ENCODE results near the gene RBM17. TPM values are rescaled to one million over a fixed set of nuclear protein-coding genes. Genes with fewer than 3 reads are reported as not detected.
"Not testable (repeated sequence)": the region's sequence is repeated elsewhere in the genome, so short reads cannot be mapped to it uniquely, and the experiment has no call there.

The RBM17 gene
- total RNA-seq, 1 experiment from 2014 or later = 129 TPM

- H3K4me2 ChIP-seq (ENCODE audit: low read length) = no peak overlapping the region
- H3K4me3 ChIP-seq (replicated peaks in 1 of 2; ENCODE audit: low read depth in 1 of 2, low read length in 2 of 2) = no peak overlapping the region
- H4K20me1 ChIP-seq (ENCODE audit: insufficient read depth) = peaks cover 9% of the 10 kb centered on the region; the same call in 1 of the 2 replicates
- CTCF ChIA-PET = no interaction called here
- H2AFZ ChIP-seq (ENCODE audit: low read depth, low read length, poor library complexity, severe bottlenecking) = no peak overlapping the region
- no peak overlapping the region for H3K9ac ChIP-seq (ENCODE audit: low read length)
- H3K9me3 ChIP-seq (ENCODE audit: control insufficient read depth in 1 of 2, insufficient read depth in 1 of 2, low read depth in 1 of 2, low read length in 2 of 2) = no peaks in the 10 kb centered on the region
- RAD21 ChIA-PET (ENCODE audit: low non-redundant PET in 1 of 2, low total read pairs in 2 of 2, uncharacterized antibody in 2 of 2, unreplicated experiment in 2 of 2) = no interaction called here
- no peaks in the 10 kb centered on the region for H3K4me1 ChIP-seq (ENCODE audit: control insufficient read depth in 1 of 2, insufficient read depth in 2 of 2, low read length in 2 of 2)
- DNase-seq (ENCODE audit: low read depth, low spot score) = no peak
- ATAC-seq = no peak
- no peak for TF ChIP-seq MAX (IDR thresholded peaks at IDR 0.05)
- TF ChIP-seq JUND (IDR thresholded peaks at IDR 0.05) = no peak
- H3K27ac ChIP-seq (ENCODE audit: low read depth, low read length) = no peak overlapping the region
- H3K27me3 ChIP-seq (ENCODE audit: insufficient read depth, low read length) = no peaks in the 10 kb centered on the region
- no TSS peak for BruUV-seq (replicated peaks)
- H3K36me3 ChIP-seq (ENCODE audit: control insufficient read depth in 1 of 2, insufficient read depth in 2 of 2, low read length in 2 of 2) = peaks cover 51 to 56% of the 10 kb centered on the region in 2 experiments
- H3K9me2 ChIP-seq (ENCODE audit: insufficient read depth) = no peaks in the 10 kb centered on the region
- intact Hi-C loops (cut with micrococcal nuclease) = no loop called here
- peaks cover 87% of the 10 kb centered on the region for H3K79me2 ChIP-seq (ENCODE audit: insufficient read depth, low read length)
- POLR2A ChIA-PET = no interaction called here
Observed at GRCh38 chr10:6102128-6102527, 13.3 kb downstream of the RBM17 start.

- Histone ChIP-seq H2AFZ (ENCODE audit: low read depth, low read length, poor library complexity, severe bottlenecking) (no peak overlapping the region), H3K27me3 (ENCODE audit: insufficient read depth, low read length) (no peaks in the 10 kb centered on the region), H3K9me2 (ENCODE audit: insufficient read depth) (no peaks in the 10 kb centered on the region), H3K4me2 (ENCODE audit: low read length) (no peak overlapping the region), H3K4me3 (replicated peaks in 1 of 2; ENCODE audit: low read depth in 1 of 2, low read length in 2 of 2) (no peak overlapping the region), H3K36me3 (ENCODE audit: control insufficient read depth in 1 of 2, insufficient read depth in 2 of 2, low read length in 2 of 2) (peaks cover 49 to 59% of the 10 kb centered on the region in 2 experiments), H3K9ac (ENCODE audit: low read length) (no peak overlapping the region), H3K27ac (ENCODE audit: low read depth, low read length) (no peak overlapping the region), H3K79me2 (ENCODE audit: insufficient read depth, low read length) (peaks cover 75% of the 10 kb centered on the region), H4K20me1 (ENCODE audit: insufficient read depth) (peaks cover 16% of the 10 kb centered on the region; the same call in 1 of the 2 replicates), H3K9me3 (ENCODE audit: control insufficient read depth in 1 of 2, insufficient read depth in 1 of 2, low read depth in 1 of 2, low read length in 2 of 2) (no peaks in the 10 kb centered on the region), H3K4me1 (ENCODE audit: control insufficient read depth in 1 of 2, insufficient read depth in 2 of 2, low read length in 2 of 2) (peaks cover 5 to 7% of the 10 kb centered on the region in 2 experiments; a peak in 3 of 4 replicates)
- ChIA-PET CTCF (no interaction called here), RAD21 (ENCODE audit: low non-redundant PET in 1 of 2, low total read pairs in 2 of 2, uncharacterized antibody in 2 of 2, unreplicated experiment in 2 of 2) (no interaction called here), POLR2A (no interaction called here)
- intact Hi-C loops (cut with micrococcal nuclease) = no loop called here
- ATAC-seq (no peak), DNase-seq (ENCODE audit: low read depth, low spot score) (no peak)
- BruUV-seq (replicated peaks) = no TSS peak
- TF ChIP-seq TCF7L2 (IDR thresholded peaks at IDR 0.05; ENCODE audit: borderline replicate concordance, extremely low read depth, insufficient read depth, insufficient read length) = no peak
- no peak for TF ChIP-seq EZH2phosphoT487 (IDR thresholded peaks at IDR 0.05; ENCODE audit: borderline replicate concordance)
- TF ChIP-seq MAX (IDR thresholded peaks at IDR 0.05) = no peak
- TF ChIP-seq SRF (IDR thresholded peaks at IDR 0.05; ENCODE audit: low read depth) = no peak
- no peak for TF ChIP-seq ATF3 (IDR thresholded peaks at IDR 0.05)
Observed at GRCh38 chr10:6103591-6103990, 14.8 kb downstream of the RBM17 start.

- intact Hi-C loops (cut with micrococcal nuclease) = loop anchor here (5.0 kb wide), 1 partner anchor 95 kb away; the partner anchor contains the start of gene PFKFB3
- POLR2A ChIA-PET; H3K4me2 ChIP-seq (ENCODE audit: low read length); H3K9ac ChIP-seq (ENCODE audit: low read length); H3K4me3 ChIP-seq (replicated peaks in 1 of 2; ENCODE audit: low read depth in 1 of 2, low read length in 2 of 2); H3K4me1 ChIP-seq (ENCODE audit: control insufficient read depth in 1 of 2, insufficient read depth in 2 of 2, low read length in 2 of 2); DNase-seq (ENCODE audit: low read depth, low spot score); ATAC-seq; RAD21 ChIA-PET (ENCODE audit: low non-redundant PET in 1 of 2, low total read pairs in 2 of 2, uncharacterized antibody in 2 of 2, unreplicated experiment in 2 of 2); H3K9me2 ChIP-seq (ENCODE audit: insufficient read depth); H3K27me3 ChIP-seq (ENCODE audit: insufficient read depth, low read length); H4K20me1 ChIP-seq (ENCODE audit: insufficient read depth); H3K9me3 ChIP-seq (ENCODE audit: control insufficient read depth in 1 of 2, insufficient read depth in 1 of 2, low read depth in 1 of 2, low read length in 2 of 2); H2AFZ ChIP-seq (ENCODE audit: low read depth, low read length, poor library complexity, severe bottlenecking); BruUV-seq (replicated peaks); H3K27ac ChIP-seq (ENCODE audit: low read depth, low read length): not testable (repeated sequence)
- H3K36me3 ChIP-seq (ENCODE audit: control insufficient read depth in 1 of 2, insufficient read depth in 2 of 2, low read length in 2 of 2) = peaks cover 61 to 68% of the 10 kb centered on the region in 2 experiments
- CTCF ChIA-PET = interaction anchor here (0.7 to 3.3 kb wide), 2 partner anchors 16 to 294 kb away, joined by 4 to 15 read pairs; no protein-coding TSS in a partner anchor
- peaks cover 68% of the 10 kb centered on the region for H3K79me2 ChIP-seq (ENCODE audit: insufficient read depth, low read length)
Observed at GRCh38 chr10:6107616-6108015, 18.8 kb downstream of the RBM17 start.

All from HCT116 (cell line).